ENCODE data around the gene PRDM16.

PRDM16 gene

DNA sequence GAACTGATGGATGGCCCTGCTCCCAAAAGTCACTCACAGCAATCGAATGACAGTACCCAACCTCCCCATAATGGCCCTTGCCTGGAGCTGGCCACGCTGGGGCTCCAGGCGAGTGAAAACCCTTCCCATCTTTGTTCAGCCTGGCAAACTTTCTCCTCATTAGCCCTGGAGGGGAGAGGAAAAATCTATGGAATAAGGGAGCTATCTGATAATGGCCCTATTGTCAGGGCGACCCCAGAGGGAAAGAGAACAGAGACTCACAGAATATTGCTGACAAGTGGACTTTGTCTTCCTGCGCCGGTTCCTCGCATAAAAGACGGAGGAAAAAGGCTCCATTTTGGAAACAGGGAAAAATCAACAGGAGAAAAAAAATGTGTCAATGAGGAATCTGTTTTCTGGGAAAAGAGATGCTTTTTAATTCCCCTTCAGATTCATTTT, 372.4 kb downstream of the PRDM16 start:
- H3K27me3 ChIP-seq (ENCODE audit: control insufficient read depth in 1 of 2, insufficient read depth in 2 of 2, low read length in 2 of 2): peaks cover 6 to 17% of the 10 kb centered on the region in 2 donors
- H3K4me1 ChIP-seq (ENCODE audit: control insufficient read depth in 1 of 2, insufficient read depth in 2 of 2, low read length in 2 of 2): no peaks in the 10 kb centered on the region
- H3K9ac ChIP-seq (ENCODE audit: low read depth in 1 of 2, low read length in 2 of 2): no peak overlapping the region

DNA sequence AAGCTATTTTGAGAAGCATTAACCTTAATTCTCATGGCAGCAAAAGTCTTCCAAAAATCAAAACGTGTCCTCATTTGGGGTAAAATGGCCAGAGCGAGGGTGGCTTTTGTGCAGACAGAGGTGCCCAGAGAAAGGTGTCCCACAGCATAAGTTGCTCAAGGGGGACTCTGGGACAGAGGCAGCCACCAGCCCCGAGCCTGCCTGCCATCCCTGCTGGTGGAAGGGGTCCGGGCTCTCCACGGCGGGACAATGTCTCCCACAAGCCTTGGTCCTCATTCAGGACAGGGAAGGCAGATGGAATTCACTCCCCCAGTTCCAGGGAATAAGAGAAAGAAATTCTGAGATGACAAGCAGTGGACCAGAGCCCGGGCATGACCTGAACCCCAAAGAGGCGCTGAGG, 372.9 kb downstream of the PRDM16 start:
- no peaks in the 10 kb centered on the region for H3K9me3 ChIP-seq (ENCODE audit: control insufficient read depth in 1 of 2, low read length in 2 of 2)
- H3K27me3 ChIP-seq (ENCODE audit: control insufficient read depth in 1 of 2, insufficient read depth in 2 of 2, low read length in 2 of 2): peaks cover 6 to 17% of the 10 kb centered on the region in 2 donors
- no peaks in the 10 kb centered on the region for H3K4me1 ChIP-seq (ENCODE audit: control insufficient read depth in 1 of 2, insufficient read depth in 2 of 2, low read length in 2 of 2)
- no peaks in the 10 kb centered on the region for H3K36me3 ChIP-seq (ENCODE audit: control insufficient read depth in 1 of 2, insufficient read depth in 2 of 2, low read length in 2 of 2)
- H3K9ac ChIP-seq (ENCODE audit: low read depth in 1 of 2, low read length in 2 of 2): no peak overlapping the region
- H3K27ac ChIP-seq (ENCODE audit: low read depth, low read length): no peak overlapping the region
- no peak overlapping the region for H3K4me3 ChIP-seq (ENCODE audit: low read depth in 1 of 2, low read length in 2 of 2)

More for the DNA sequence above, 372.4 kb downstream of the PRDM16 start:
- Histone ChIP-seq H3K9me3 (ENCODE audit: control insufficient read depth in 1 of 2, low read length in 2 of 2) (no peaks in the 10 kb centered on the region), H3K36me3 (ENCODE audit: control insufficient read depth in 1 of 2, insufficient read depth in 2 of 2, low read length in 2 of 2) (no peaks in the 10 kb centered on the region), H3K4me3 (ENCODE audit: low read depth in 1 of 2, low read length in 2 of 2) (no peak overlapping the region), H3K27ac (ENCODE audit: low read depth, low read length) (peak overlapping the region; percentile 3)

DNA sequence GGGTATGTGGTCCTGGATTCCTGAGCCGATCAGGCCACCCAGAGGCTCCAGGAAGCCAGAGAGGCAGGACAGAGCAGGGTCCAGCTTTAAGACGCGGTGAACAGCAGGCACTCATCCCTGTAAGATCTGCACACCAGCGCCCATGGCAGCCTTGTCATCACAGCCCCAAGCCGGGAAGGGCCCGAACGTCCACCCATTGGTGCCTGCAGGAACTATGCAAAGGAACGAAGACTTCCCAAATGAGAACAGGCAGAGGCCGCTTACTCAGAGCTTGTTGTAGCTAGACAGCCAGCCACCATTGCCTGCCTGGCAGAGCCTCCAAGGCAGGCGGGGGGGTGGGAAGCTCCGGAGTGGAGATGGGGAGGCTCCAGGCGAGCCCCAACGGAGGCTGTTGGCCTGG, 373.3 kb downstream of the PRDM16 start:
- Histone ChIP-seq H3K36me3 (ENCODE audit: control insufficient read depth in 1 of 2, insufficient read depth in 2 of 2, low read length in 2 of 2) (no peaks in the 10 kb centered on the region), H3K9ac (ENCODE audit: low read depth in 1 of 2, low read length in 2 of 2) (no peak overlapping the region), H3K9me3 (ENCODE audit: control insufficient read depth in 1 of 2, low read length in 2 of 2) (no peaks in the 10 kb centered on the region), H3K4me1 (ENCODE audit: control insufficient read depth in 1 of 2, insufficient read depth in 2 of 2, low read length in 2 of 2) (no peaks in the 10 kb centered on the region), H3K4me3 (ENCODE audit: low read depth in 1 of 2, low read length in 2 of 2) (no peak overlapping the region), H3K27ac (ENCODE audit: low read depth, low read length) (no peak overlapping the region), H3K27me3 (ENCODE audit: control insufficient read depth in 1 of 2, insufficient read depth in 2 of 2, low read length in 2 of 2) (peaks cover 6 to 17% of the 10 kb centered on the region in 2 donors)

DNA sequence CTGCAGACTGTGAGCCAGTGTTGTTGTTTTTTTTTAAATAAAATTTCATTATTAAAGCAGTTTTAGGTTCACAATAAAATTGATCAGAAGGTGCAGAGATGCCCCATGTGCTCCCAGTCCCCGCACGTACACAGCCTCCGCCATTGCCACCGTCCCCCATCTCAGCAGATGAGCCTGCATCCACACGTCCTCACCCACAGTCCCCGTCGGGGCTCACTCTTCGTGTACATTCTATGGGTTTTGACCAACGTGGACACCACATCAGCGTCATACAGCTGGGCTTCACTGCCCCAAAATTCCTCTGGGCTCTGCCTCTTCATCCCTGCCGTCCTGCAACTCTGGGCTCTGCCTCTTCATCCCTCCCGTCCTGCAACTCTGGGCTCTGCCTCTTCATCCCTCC, 373.9 kb downstream of the PRDM16 start:
- no peak overlapping the region for H3K9ac ChIP-seq (ENCODE audit: low read depth in 1 of 2, low read length in 2 of 2)
- H3K36me3 ChIP-seq (ENCODE audit: control insufficient read depth in 1 of 2, insufficient read depth in 2 of 2, low read length in 2 of 2): no peaks in the 10 kb centered on the region
- no peaks in the 10 kb centered on the region for H3K4me1 ChIP-seq (ENCODE audit: control insufficient read depth in 1 of 2, insufficient read depth in 2 of 2, low read length in 2 of 2)
- H3K9me3 ChIP-seq (ENCODE audit: control insufficient read depth in 1 of 2, low read length in 2 of 2): no peaks in the 10 kb centered on the region
- no peak overlapping the region for H3K27ac ChIP-seq (ENCODE audit: low read depth, low read length)
- peaks cover 6 to 17% of the 10 kb centered on the region in 2 donors for H3K27me3 ChIP-seq (ENCODE audit: control insufficient read depth in 1 of 2, insufficient read depth in 2 of 2, low read length in 2 of 2)
- no peak overlapping the region for H3K4me3 ChIP-seq (ENCODE audit: low read depth in 1 of 2, low read length in 2 of 2)

DNA sequence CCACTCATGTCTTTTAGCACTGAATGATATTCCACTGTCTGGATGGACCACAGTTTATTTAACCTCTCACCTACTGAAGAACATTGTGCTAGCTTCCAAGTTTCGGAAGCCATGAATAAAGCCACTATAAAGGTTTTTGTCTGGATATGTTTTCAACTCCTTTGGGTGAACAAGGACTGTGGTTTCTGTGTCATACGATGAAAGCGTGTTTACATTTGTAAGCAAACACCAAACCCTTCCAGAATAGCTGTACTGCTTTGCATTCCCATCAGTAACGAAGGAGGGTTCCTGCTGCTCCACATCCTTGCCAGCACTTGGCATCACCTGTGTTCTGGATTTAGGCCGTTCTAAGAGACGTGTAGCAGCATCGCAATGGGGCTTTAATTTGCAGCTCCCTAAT, 374.8 kb downstream of the PRDM16 start:
- Histone ChIP-seq H3K36me3 (ENCODE audit: control insufficient read depth in 1 of 2, insufficient read depth in 2 of 2, low read length in 2 of 2) (no peaks in the 10 kb centered on the region), H3K27me3 (ENCODE audit: control insufficient read depth in 1 of 2, insufficient read depth in 2 of 2, low read length in 2 of 2) (peaks cover 6 to 17% of the 10 kb centered on the region in 2 donors), H3K27ac (ENCODE audit: low read depth, low read length) (no peak overlapping the region), H3K9ac (ENCODE audit: low read depth in 1 of 2, low read length in 2 of 2) (no peak overlapping the region), H3K9me3 (ENCODE audit: control insufficient read depth in 1 of 2, low read length in 2 of 2) (no peaks in the 10 kb centered on the region), H3K4me3 (ENCODE audit: low read depth in 1 of 2, low read length in 2 of 2) (no peak overlapping the region), H3K4me1 (ENCODE audit: control insufficient read depth in 1 of 2, insufficient read depth in 2 of 2, low read length in 2 of 2) (no peaks in the 10 kb centered on the region)

DNA sequence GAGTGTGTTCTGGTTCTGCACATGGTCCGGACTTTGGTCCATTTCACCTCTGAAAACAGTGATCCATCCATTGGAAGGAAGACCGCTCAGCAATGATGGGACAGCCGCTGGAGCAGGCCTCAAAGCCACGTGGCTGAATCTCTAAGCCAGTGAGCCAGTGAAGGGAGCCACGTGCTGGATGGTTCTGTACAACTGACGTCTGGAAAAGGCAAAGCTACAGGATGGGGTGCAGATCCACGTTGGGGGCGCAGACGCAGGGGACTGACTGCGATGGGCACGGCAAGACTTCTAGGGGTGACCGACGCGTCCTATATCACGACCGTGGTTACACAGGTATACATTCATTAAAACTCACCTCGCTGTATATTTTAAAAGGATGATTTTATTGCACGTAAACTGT, 375.3 kb downstream of the PRDM16 start:
- Histone ChIP-seq H3K36me3 (ENCODE audit: control insufficient read depth in 1 of 2, insufficient read depth in 2 of 2, low read length in 2 of 2) (no peaks in the 10 kb centered on the region), H3K4me1 (ENCODE audit: control insufficient read depth in 1 of 2, insufficient read depth in 2 of 2, low read length in 2 of 2) (no peaks in the 10 kb centered on the region), H3K27ac (ENCODE audit: low read depth, low read length) (no peak overlapping the region), H3K4me3 (ENCODE audit: low read depth in 1 of 2, low read length in 2 of 2) (no peak overlapping the region), H3K9me3 (ENCODE audit: control insufficient read depth in 1 of 2, low read length in 2 of 2) (no peaks in the 10 kb centered on the region), H3K27me3 (ENCODE audit: control insufficient read depth in 1 of 2, insufficient read depth in 2 of 2, low read length in 2 of 2) (peaks cover 6 to 17% of the 10 kb centered on the region in 2 donors), H3K9ac (ENCODE audit: low read depth in 1 of 2, low read length in 2 of 2) (no peak overlapping the region)

DNA sequence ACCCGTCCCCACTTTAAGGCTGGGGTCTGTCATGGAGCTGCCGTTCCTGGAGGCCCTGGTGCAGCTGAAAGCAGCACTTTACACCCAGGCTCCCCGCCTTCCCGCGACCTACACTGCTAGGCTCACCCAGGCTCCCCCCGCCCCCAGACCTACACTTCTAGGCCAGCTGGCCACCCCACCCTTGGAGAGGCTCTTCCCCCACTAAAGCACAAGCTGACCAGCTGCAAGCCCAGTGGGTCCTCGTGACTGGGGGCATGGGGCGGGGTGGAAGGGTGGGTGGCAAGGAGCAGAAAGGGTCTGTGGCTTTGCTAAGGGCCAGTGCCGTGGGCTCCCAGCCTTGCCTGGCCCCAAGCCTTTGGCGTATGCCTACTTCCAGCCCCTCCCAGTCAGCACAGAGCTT, 375.7 kb downstream of the PRDM16 start:
- Histone ChIP-seq H3K9ac (ENCODE audit: low read depth in 1 of 2, low read length in 2 of 2) (no peak overlapping the region), H3K27ac (ENCODE audit: low read depth, low read length) (no peak overlapping the region), H3K36me3 (ENCODE audit: control insufficient read depth in 1 of 2, insufficient read depth in 2 of 2, low read length in 2 of 2) (no peaks in the 10 kb centered on the region), H3K9me3 (ENCODE audit: control insufficient read depth in 1 of 2, low read length in 2 of 2) (no peaks in the 10 kb centered on the region), H3K4me3 (ENCODE audit: low read depth in 1 of 2, low read length in 2 of 2) (no peak overlapping the region), H3K4me1 (ENCODE audit: control insufficient read depth in 1 of 2, insufficient read depth in 2 of 2, low read length in 2 of 2) (no peaks in the 10 kb centered on the region), H3K27me3 (ENCODE audit: control insufficient read depth in 1 of 2, insufficient read depth in 2 of 2, low read length in 2 of 2) (peaks cover 6 to 17% of the 10 kb centered on the region in 2 donors)

DNA sequence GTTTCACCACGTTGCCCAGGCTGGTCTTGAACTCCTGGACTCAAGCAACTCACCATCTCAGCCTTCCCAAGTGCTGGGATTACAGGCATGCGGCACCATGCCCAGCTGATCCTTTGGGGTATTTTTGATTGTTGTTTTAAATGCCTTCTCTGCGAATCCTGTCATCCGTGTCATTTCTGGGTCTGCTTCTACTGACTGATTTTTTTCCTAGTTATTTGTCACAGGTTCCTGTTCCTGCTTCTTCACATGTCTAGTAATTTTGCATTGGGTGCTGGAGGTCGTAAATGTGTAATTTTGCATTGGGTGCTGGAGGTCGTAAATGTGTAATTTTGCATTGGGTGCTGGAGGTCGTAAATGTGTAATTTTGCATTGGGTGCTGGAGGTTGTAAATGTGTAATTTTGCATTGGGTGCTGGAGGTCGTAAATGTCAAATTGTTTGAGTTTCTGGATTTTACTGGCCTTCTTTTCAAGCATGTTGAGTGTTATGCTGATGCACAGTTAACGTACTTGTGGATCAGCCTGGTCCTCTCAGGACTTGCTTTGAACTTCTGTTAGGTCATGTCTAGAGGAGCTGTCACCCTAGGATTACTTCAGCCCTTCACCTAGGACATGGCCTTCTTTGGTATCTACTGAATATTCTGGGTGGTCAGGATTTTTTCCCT, 381.3 kb downstream of the PRDM16 start:
- Histone ChIP-seq H3K27ac (ENCODE audit: low read depth, low read length) (no peak overlapping the region), H3K4me1 (ENCODE audit: control insufficient read depth in 1 of 2, insufficient read depth in 2 of 2, low read length in 2 of 2) (peaks cover 3 to 10% of the 10 kb centered on the region in 2 donors), H3K9ac (ENCODE audit: low read depth in 1 of 2, low read length in 2 of 2) (no peak overlapping the region), H3K4me3 (ENCODE audit: low read depth in 1 of 2, low read length in 2 of 2) (no peak overlapping the region), H3K9me3 (ENCODE audit: control insufficient read depth in 1 of 2, low read length in 2 of 2) (no peaks in the 10 kb centered on the region), H3K27me3 (ENCODE audit: control insufficient read depth in 1 of 2, insufficient read depth in 2 of 2, low read length in 2 of 2) (peaks cover 8 to 22% of the 10 kb centered on the region in 2 donors), H3K36me3 (ENCODE audit: control insufficient read depth in 1 of 2, insufficient read depth in 2 of 2, low read length in 2 of 2) (no peaks in the 10 kb centered on the region)

DNA sequence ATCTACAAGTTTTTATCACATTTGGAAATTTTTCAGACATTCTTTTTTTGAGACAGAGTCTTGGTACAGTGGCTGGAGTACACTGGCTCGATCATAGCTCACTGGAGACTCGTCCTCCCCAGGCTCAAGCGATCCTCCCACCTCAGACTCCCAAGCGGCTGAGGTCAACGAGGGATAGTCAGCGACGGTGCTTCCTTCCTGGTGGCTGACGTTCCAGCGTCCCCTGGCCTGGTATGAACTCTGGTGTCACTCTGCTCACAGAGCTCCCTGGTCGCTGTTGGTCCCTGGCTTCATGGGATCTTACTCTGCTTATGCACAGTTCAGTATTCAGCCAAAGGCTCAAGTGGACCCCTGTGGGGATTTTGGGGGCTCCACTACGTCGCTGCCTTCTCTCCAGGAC, 382.0 kb downstream of the PRDM16 start:
- Histone ChIP-seq H3K9ac (ENCODE audit: low read depth in 1 of 2, low read length in 2 of 2) (no peak overlapping the region), H3K36me3 (ENCODE audit: control insufficient read depth in 1 of 2, insufficient read depth in 2 of 2, low read length in 2 of 2) (no peaks in the 10 kb centered on the region), H3K27ac (ENCODE audit: low read depth, low read length) (no peak overlapping the region), H3K4me3 (ENCODE audit: low read depth in 1 of 2, low read length in 2 of 2) (no peak overlapping the region), H3K27me3 (ENCODE audit: control insufficient read depth in 1 of 2, insufficient read depth in 2 of 2, low read length in 2 of 2) (peaks cover 8 to 22% of the 10 kb centered on the region in 2 donors), H3K9me3 (ENCODE audit: control insufficient read depth in 1 of 2, low read length in 2 of 2) (no peaks in the 10 kb centered on the region), H3K4me1 (ENCODE audit: control insufficient read depth in 1 of 2, insufficient read depth in 2 of 2, low read length in 2 of 2) (peaks cover 8 to 17% of the 10 kb centered on the region in 2 donors)

DNA sequence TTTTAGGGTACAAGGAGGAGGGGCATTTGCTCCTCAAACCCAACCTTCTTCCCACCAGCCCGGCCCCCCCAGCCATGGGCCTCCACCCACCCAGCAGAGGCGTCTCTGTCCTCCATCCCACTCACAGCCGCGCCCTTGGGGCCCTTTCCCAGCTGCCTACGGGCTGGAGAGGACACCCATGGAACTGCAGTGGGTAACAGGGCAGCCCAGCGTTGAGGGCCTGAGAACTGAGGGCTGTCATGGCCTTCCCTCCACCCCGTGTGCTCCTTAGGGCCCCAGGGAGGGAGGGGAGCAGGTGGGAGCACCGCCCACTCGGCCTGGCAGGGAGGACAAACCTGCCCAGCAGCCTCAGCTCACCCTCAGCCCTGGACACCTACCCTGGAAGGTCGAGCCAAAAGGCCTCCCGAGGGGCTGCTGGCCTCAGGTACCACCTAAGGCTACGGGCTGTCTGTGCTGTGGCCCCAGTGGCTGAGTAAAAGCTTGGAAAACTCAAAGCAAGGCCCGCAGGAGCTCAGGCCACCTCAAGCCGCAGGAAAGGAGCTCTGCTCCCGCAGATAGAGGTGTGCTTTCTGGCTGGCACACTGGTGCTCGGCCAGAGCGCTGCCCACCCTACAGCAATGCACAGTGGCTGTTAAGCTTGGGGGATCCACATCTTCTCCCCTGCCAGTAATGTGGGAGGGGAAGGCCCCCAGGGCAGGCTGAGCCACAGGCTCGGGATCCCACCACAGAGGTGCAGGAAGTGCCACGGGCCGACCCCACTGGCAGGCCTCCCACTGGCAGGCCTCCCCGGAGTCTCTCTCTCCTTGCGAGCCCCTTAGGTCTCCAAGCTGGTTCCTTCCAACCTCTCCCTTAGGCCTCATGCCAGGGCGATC, 383.2 kb downstream of the PRDM16 start:
- Histone ChIP-seq H3K36me3 (ENCODE audit: control insufficient read depth in 1 of 2, insufficient read depth in 2 of 2, low read length in 2 of 2) (no peaks in the 10 kb centered on the region), H3K4me3 (ENCODE audit: low read depth in 1 of 2, low read length in 2 of 2) (no peak overlapping the region), H3K27me3 (ENCODE audit: control insufficient read depth in 1 of 2, insufficient read depth in 2 of 2, low read length in 2 of 2) (peaks cover 8 to 22% of the 10 kb centered on the region in 2 donors), H3K9me3 (ENCODE audit: control insufficient read depth in 1 of 2, low read length in 2 of 2) (no peaks in the 10 kb centered on the region), H3K9ac (ENCODE audit: low read depth in 1 of 2, low read length in 2 of 2) (peak overlapping the region; percentile 14 to 43), H3K27ac (ENCODE audit: low read depth, low read length) (no peak overlapping the region), H3K4me1 (ENCODE audit: control insufficient read depth in 1 of 2, insufficient read depth in 2 of 2, low read length in 2 of 2) (peaks cover 21 to 28% of the 10 kb centered on the region in 2 donors)
